Keratinocyte (primary cell): ENCODE measurements around the gene CHIT1. TPM values are rescaled to one million over a fixed set of nuclear protein-coding genes. Genes with fewer than 3 reads are reported as not detected.

Source experiments
- DNase-seq: peaks from one replicate; pipeline ENCODE4 v3.0.0-alpha.2; 2011; ENCODE audit warnings: low read depth, missing footprints, low spot score
- FAIRE-seq: peaks from 2 replicates; lab custom pipeline; 2011; peaks lifted over from hg19 to GRCh38; lab: Jason Lieb, UNC
- H2AFZ ChIP-seq: 2 replicates; pipeline ENCODE4 v1.6.0; 2012; ENCODE audit warnings: low read length, control low read depth, inconsistent platforms; ENCODE audit not compliant: control insufficient read depth
- H3K27ac ChIP-seq: 2 replicates; pipeline ENCODE4 v1.5.1; 2011; ENCODE audit warnings: low read length; ENCODE audit not compliant: control insufficient read depth, insufficient read depth
- H3K27me3 ChIP-seq: 3 replicates; pipeline ENCODE4 v1.6.0; 2011; ENCODE audit warnings: low read length; ENCODE audit not compliant: control insufficient read depth, insufficient read depth; ENCODE audit errors: extremely low read depth
- H3K36me3 ChIP-seq, 2 experiments: 2 replicates in 1 of 2; 3 replicates in 1 of 2; pipeline ENCODE4 v1.5.1; 2011; ENCODE audit warnings: low read length in 2 of 2, mild to moderate bottlenecking in 1 of 2; ENCODE audit not compliant: control insufficient read depth in 2 of 2, insufficient read depth in 2 of 2; ENCODE audit errors: extremely low read depth in 1 of 2
- H3K4me1 ChIP-seq: 3 replicates; pipeline ENCODE4 v1.5.1; 2011; ENCODE audit warnings: low read length; ENCODE audit not compliant: control insufficient read depth, insufficient read depth; ENCODE audit errors: extremely low read depth
- H3K4me2 ChIP-seq: 3 replicates; pipeline ENCODE4 v1.6.0; 2011; ENCODE audit warnings: low read depth, low read length; ENCODE audit not compliant: control insufficient read depth, insufficient read depth; ENCODE audit errors: extremely low read depth
- H3K4me3 ChIP-seq, 3 experiments: fragments of 200-600 bp in 1 of 3; sonication (generic) in 1 of 3; 2 replicates in 2 of 3; 3 replicates in 1 of 3; pipeline ENCODE4 v1.5.1; 2011 to 2016; ENCODE audit warnings: low read length in 3 of 3, mild to moderate bottlenecking in 3 of 3, control low read depth in 2 of 3, inconsistent platforms in 1 of 3, low read depth in 1 of 3, mixed read lengths in 1 of 3, mixed run types in 1 of 3, moderate library complexity in 1 of 3; ENCODE audit not compliant: control insufficient read depth in 2 of 3, insufficient read depth in 2 of 3; ENCODE audit errors: extremely low read depth in 1 of 3
- H3K79me2 ChIP-seq: 2 replicates; pipeline ENCODE4 v1.6.0; 2012; ENCODE audit warnings: low read length; ENCODE audit not compliant: control insufficient read depth, insufficient read depth
- H3K9ac ChIP-seq: 3 replicates; pipeline ENCODE4 v1.6.0; 2011; ENCODE audit warnings: low read length; ENCODE audit not compliant: control insufficient read depth, insufficient read depth; ENCODE audit errors: extremely low read depth
- H3K9me1 ChIP-seq: 3 replicates; pipeline ENCODE4 v1.6.0; 2011; ENCODE audit warnings: low read length; ENCODE audit not compliant: control insufficient read depth, insufficient read depth; ENCODE audit errors: extremely low read depth
- H3K9me3 ChIP-seq: 2 replicates; pipeline ENCODE4 v1.5.1; 2012; ENCODE audit warnings: low read depth, low read length; ENCODE audit not compliant: control insufficient read depth
- H4K20me1 ChIP-seq: 3 replicates; pipeline ENCODE4 v1.6.0; 2011; ENCODE audit warnings: low read length; ENCODE audit not compliant: control insufficient read depth, insufficient read depth; ENCODE audit errors: extremely low read depth
- EZH2 ChIP-seq: IDR thresholded peaks from one replicate; pipeline ENCODE4 v1.6.1; 2012; ENCODE audit warnings: inconsistent platforms, mild to moderate bottlenecking, low read length, moderate library complexity
- dilution Hi-C: fragments of 300-500 bp; cut with MboI; formaldehyde crosslinking; loops from one replicate; pipeline ENCODE4 v1.7.0; 2020; ENCODE audit warnings: low sequenced_read_pairs; ENCODE audit not compliant: extremely low pct_ligation_motif_present
- polyA plus RNA-seq, 5 experiments: library from polyadenylated mRNA; depleted of rRNA in 3 of 5; stranded (reverse) in 3 of 5; stranded (forward) in 1 of 5; unstranded in 1 of 5; fragments of >200 nt; gene quantifications; 1 replicate in 1 of 5; 2 replicates in 3 of 5; 3 replicates in 1 of 5; pipeline versions ENCODE4 v1.2.1 to v1.2.3, GENCODE V29; 2011 to 2012; ENCODE audit warnings: missing spikeins in 2 of 5, low read depth in 1 of 5, low replicate concordance in 1 of 5
- TF ChIP-seq, protein P1 (sequence below), 3 experiments: IDR thresholded peaks in 1 of 3; conservative IDR thresholded peaks in 1 of 3; optimal IDR thresholded peaks in 1 of 3; 2 replicates in 2 of 3; 3 replicates in 1 of 3; pipeline versions ENCODE3 to v1.5.1; 2011; ENCODE audit warnings: low read length in 3 of 3, mild to moderate bottlenecking in 3 of 3, moderate library complexity in 2 of 3, control low read depth in 1 of 3, inconsistent platforms in 1 of 3; ENCODE audit not compliant: insufficient read depth in 2 of 3; ENCODE audit errors: extremely low read depth in 1 of 3

Gene CHIT1
- polyA plus RNA-seq, 1 donor (not counting 4 experiments of a cell fraction or from before 2014, with no cell fraction given) = not detected

DNA sequence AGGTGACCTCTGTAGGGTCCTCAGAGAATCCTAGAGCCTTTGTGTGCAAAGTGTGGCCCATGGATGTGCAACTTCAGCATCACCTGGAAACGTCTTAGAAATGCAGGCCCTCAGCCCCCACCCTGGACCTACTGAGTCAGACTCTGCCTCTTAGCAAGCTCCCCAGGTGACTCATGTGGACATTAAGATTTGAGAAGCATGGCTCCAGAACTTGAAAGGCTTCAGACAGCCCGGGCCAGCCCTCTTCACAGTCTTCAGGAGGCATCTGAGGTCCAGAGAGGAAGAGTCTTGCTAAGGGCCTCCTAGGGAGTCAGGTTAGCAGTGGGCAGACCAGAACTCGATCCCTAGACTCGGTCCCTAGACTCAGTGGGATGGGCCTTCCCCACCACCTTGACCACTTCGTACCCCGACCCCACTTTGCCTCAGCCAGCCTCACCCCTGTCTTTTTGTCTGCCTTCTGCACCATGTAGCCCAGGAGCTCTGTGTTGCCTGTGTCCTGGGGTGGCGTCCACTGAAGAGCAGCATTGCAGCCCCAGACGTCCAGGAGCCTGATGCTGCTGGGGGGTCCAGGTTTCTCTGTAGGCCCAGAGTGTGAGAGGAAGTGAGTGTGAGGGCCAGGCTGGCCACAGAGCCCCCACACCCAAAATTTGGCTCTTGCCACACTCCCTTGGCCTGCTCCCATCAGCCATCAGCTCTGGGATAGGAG lies 58.7 kb downstream of the CHIT1 start:
- peaks cover 4% of the 10 kb centered on the region for H3K27me3 ChIP-seq
- H3K4me3 ChIP-seq = no peak overlapping the region
- no peak for TF ChIP-seq EZH2
- TF ChIP-seq, protein P1, sequence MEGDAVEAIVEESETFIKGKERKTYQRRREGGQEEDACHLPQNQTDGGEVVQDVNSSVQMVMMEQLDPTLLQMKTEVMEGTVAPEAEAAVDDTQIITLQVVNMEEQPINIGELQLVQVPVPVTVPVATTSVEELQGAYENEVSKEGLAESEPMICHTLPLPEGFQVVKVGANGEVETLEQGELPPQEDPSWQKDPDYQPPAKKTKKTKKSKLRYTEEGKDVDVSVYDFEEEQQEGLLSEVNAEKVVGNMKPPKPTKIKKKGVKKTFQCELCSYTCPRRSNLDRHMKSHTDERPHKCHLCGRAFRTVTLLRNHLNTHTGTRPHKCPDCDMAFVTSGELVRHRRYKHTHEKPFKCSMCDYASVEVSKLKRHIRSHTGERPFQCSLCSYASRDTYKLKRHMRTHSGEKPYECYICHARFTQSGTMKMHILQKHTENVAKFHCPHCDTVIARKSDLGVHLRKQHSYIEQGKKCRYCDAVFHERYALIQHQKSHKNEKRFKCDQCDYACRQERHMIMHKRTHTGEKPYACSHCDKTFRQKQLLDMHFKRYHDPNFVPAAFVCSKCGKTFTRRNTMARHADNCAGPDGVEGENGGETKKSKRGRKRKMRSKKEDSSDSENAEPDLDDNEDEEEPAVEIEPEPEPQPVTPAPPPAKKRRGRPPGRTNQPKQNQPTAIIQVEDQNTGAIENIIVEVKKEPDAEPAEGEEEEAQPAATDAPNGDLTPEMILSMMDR (optimal IDR thresholded peaks at IDR 0.05 in 1 of 3, IDR thresholded peaks at IDR 0.05 in 1 of 3, conservative IDR thresholded peaks at IDR 0.05 in 1 of 3; ENCODE audit: extremely low read depth in 1 of 3, insufficient read depth in 2 of 3, low read length in 3 of 3) = no peak

DNA sequence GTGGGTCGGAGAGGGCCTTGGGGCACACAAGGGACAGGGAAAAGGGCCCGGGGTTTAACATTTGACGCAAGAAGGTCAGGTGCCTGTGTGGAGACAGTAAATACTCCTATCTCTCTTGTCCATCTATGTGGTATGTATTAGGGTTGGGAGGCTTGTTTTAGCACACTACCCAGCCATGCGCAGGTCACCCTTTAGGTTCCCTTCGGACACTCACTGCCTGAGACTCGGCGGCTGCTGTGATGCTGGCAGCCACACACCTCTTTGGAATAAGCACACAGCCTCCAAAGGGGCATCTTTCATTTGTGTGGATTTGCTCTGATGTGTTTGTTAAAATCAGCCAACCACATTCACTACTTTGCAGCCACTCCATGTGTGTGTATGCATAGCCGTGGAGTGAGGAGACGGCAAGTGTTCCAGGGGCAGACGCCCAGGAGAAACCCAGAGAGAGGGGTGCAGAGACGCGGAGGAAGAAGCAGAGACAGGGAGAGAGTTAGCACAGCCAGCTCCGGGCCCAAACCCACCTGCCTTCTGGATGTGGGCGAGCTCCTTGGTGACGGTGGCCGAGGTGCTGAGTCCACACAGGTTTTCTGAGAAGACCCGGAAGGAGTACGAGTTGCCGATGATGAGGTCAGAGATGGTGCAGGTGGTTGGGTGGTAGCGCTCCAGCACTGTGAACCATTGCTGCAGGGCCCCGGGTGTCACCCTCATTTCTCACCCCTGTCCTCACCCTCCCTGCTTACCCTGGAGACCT lies 59.5 kb downstream of the CHIT1 start:
- dilution Hi-C loops = no loop called here
- Histone ChIP-seq H4K20me1 (no peaks in the 10 kb centered on the region), H3K4me1 (no peaks in the 10 kb centered on the region), H3K9me1 (no peaks in the 10 kb centered on the region), H3K9ac (no peak overlapping the region), H3K4me3 (no peak overlapping the region), H3K36me3 (no peaks in the 10 kb centered on the region), H3K27me3 (peaks cover 4% of the 10 kb centered on the region), H3K9me3 (no peaks in the 10 kb centered on the region), H3K27ac (no peak overlapping the region), H3K4me2 (no peak overlapping the region), H2AFZ (no peak overlapping the region), H3K79me2 (no peaks in the 10 kb centered on the region)
- DNase-seq = no peak
- no peak for TF ChIP-seq EZH2
- TF ChIP-seq, protein P1 (optimal IDR thresholded peaks at IDR 0.05 in 1 of 3, IDR thresholded peaks at IDR 0.05 in 1 of 3, conservative IDR thresholded peaks at IDR 0.05 in 1 of 3; ENCODE audit: extremely low read depth in 1 of 3, insufficient read depth in 2 of 3, low read length in 3 of 3) = no peak
- no peak for FAIRE-seq

More for the DNA sequence above, 58.7 kb downstream of the CHIT1 start:
- Histone ChIP-seq H3K79me2 (no peaks in the 10 kb centered on the region), H3K9ac (no peak overlapping the region), H3K27ac (no peak overlapping the region), H3K9me1 (no peaks in the 10 kb centered on the region), H3K4me2 (no peak overlapping the region), H3K9me3 (no peaks in the 10 kb centered on the region), H3K4me1 (no peaks in the 10 kb centered on the region), H3K36me3 (no peaks in the 10 kb centered on the region), H4K20me1 (no peaks in the 10 kb centered on the region), H2AFZ (no peak overlapping the region)
- DNase-seq = no peak
- dilution Hi-C loops = no loop called here
- no peak for FAIRE-seq
